ENCODE data around the gene TSPEAR.

TSPEAR gene

GRCh38 chr21:44533891-44534627 lies 177.3 kb downstream of the TSPEAR start:
- Histone ChIP-seq H3K4me3 (ENCODE audit: low read depth in 1 of 2, low read length in 2 of 2) (no peak overlapping the region), H3K27ac (ENCODE audit: low read depth, low read length) (no peak overlapping the region), H3K4me1 (ENCODE audit: insufficient read depth, low read length) (no peaks in the 10 kb centered on the region), H3K27me3 (ENCODE audit: control insufficient read depth in 1 of 2, insufficient read depth in 2 of 2, low read length in 2 of 2) (peaks cover 0 to 4% of the 10 kb centered on the region in 2 donors), H3K9me3 (ENCODE audit: low read length) (no peaks in the 10 kb centered on the region), H3K9ac (ENCODE audit: low read length) (no peak overlapping the region), H3K36me3 (ENCODE audit: insufficient read depth, low read length) (no peaks in the 10 kb centered on the region)

GRCh38 chr21:44533121-44533890 lies 178.1 kb downstream of the TSPEAR start:
- Histone ChIP-seq H3K27me3 (ENCODE audit: control insufficient read depth in 1 of 2, insufficient read depth in 2 of 2, low read length in 2 of 2) (no peaks in the 10 kb centered on the region), H3K36me3 (ENCODE audit: insufficient read depth, low read length) (no peaks in the 10 kb centered on the region), H3K9me3 (ENCODE audit: low read length) (no peaks in the 10 kb centered on the region), H3K4me1 (ENCODE audit: insufficient read depth, low read length) (no peaks in the 10 kb centered on the region), H3K9ac (ENCODE audit: low read length) (no peak overlapping the region), H3K4me3 (ENCODE audit: low read depth in 1 of 2, low read length in 2 of 2) (no peak overlapping the region), H3K27ac (ENCODE audit: low read depth, low read length) (no peak overlapping the region)

- Histone ChIP-seq H3K9me3 (ENCODE audit: low read length) (no peaks in the 10 kb centered on the region), H3K9ac (ENCODE audit: low read length) (no peak overlapping the region), H3K4me3 (ENCODE audit: low read depth in 1 of 2, low read length in 2 of 2) (no peak overlapping the region), H3K27me3 (ENCODE audit: control insufficient read depth in 1 of 2, insufficient read depth in 2 of 2, low read length in 2 of 2) (no peaks in the 10 kb centered on the region), H3K27ac (ENCODE audit: low read depth, low read length) (no peak overlapping the region), H3K36me3 (ENCODE audit: insufficient read depth, low read length) (no peaks in the 10 kb centered on the region), H3K4me1 (ENCODE audit: insufficient read depth, low read length) (no peaks in the 10 kb centered on the region)
Observed at GRCh38 chr21:44532712-44533111, 178.7 kb downstream of the TSPEAR start.

- Histone ChIP-seq H3K9me3 (ENCODE audit: low read length) (no peaks in the 10 kb centered on the region), H3K27me3 (ENCODE audit: control insufficient read depth in 1 of 2, insufficient read depth in 2 of 2, low read length in 2 of 2) (no peaks in the 10 kb centered on the region), H3K27ac (ENCODE audit: low read depth, low read length) (no peak overlapping the region), H3K9ac (ENCODE audit: low read length) (no peak overlapping the region), H3K4me3 (ENCODE audit: low read depth in 1 of 2, low read length in 2 of 2) (no peak overlapping the region), H3K36me3 (ENCODE audit: insufficient read depth, low read length) (no peaks in the 10 kb centered on the region), H3K4me1 (ENCODE audit: insufficient read depth, low read length) (no peaks in the 10 kb centered on the region)
Observed at GRCh38 chr21:44531606-44532564, 179.5 kb downstream of the TSPEAR start.

GRCh38 chr21:44530903-44531605 lies 180.3 kb downstream of the TSPEAR start:
- Histone ChIP-seq H3K9me3 (ENCODE audit: low read length) (no peaks in the 10 kb centered on the region), H3K27ac (ENCODE audit: low read depth, low read length) (no peak overlapping the region), H3K36me3 (ENCODE audit: insufficient read depth, low read length) (no peaks in the 10 kb centered on the region), H3K9ac (ENCODE audit: low read length) (no peak overlapping the region), H3K4me1 (ENCODE audit: insufficient read depth, low read length) (no peaks in the 10 kb centered on the region), H3K27me3 (ENCODE audit: control insufficient read depth in 1 of 2, insufficient read depth in 2 of 2, low read length in 2 of 2) (no peaks in the 10 kb centered on the region), H3K4me3 (ENCODE audit: low read depth in 1 of 2, low read length in 2 of 2) (no peak overlapping the region)

- no peaks in the 10 kb centered on the region for H3K27me3 ChIP-seq (ENCODE audit: control insufficient read depth in 1 of 2, insufficient read depth in 2 of 2, low read length in 2 of 2)
- no peaks in the 10 kb centered on the region for H3K4me1 ChIP-seq (ENCODE audit: insufficient read depth, low read length)
- no peak overlapping the region for H3K27ac ChIP-seq (ENCODE audit: low read depth, low read length)
- H3K9ac ChIP-seq (ENCODE audit: low read length): no peak overlapping the region
- no peaks in the 10 kb centered on the region for H3K9me3 ChIP-seq (ENCODE audit: low read length)
- H3K36me3 ChIP-seq (ENCODE audit: insufficient read depth, low read length): no peaks in the 10 kb centered on the region
- H3K4me3 ChIP-seq (ENCODE audit: low read depth in 1 of 2, low read length in 2 of 2): no peak overlapping the region
Observed at GRCh38 chr21:44530221-44530902, 181.0 kb downstream of the TSPEAR start.

GRCh38 chr21:44529503-44530125 lies 181.8 kb downstream of the TSPEAR start:
- H3K27ac ChIP-seq (ENCODE audit: low read depth, low read length): no peak overlapping the region
- no peak overlapping the region for H3K4me3 ChIP-seq (ENCODE audit: low read depth in 1 of 2, low read length in 2 of 2)
- H3K9me3 ChIP-seq (ENCODE audit: low read length): no peaks in the 10 kb centered on the region
- H3K9ac ChIP-seq (ENCODE audit: low read length): no peak overlapping the region
- H3K4me1 ChIP-seq (ENCODE audit: insufficient read depth, low read length): no peaks in the 10 kb centered on the region
- H3K27me3 ChIP-seq (ENCODE audit: control insufficient read depth in 1 of 2, insufficient read depth in 2 of 2, low read length in 2 of 2): no peaks in the 10 kb centered on the region
- H3K36me3 ChIP-seq (ENCODE audit: insufficient read depth, low read length): no peaks in the 10 kb centered on the region

GRCh38 chr21:44529011-44529421 lies 182.4 kb downstream of the TSPEAR start:
- Histone ChIP-seq H3K4me1 (ENCODE audit: insufficient read depth, low read length) (no peaks in the 10 kb centered on the region), H3K27me3 (ENCODE audit: control insufficient read depth in 1 of 2, insufficient read depth in 2 of 2, low read length in 2 of 2) (no peaks in the 10 kb centered on the region), H3K9ac (ENCODE audit: low read length) (no peak overlapping the region), H3K4me3 (ENCODE audit: low read depth in 1 of 2, low read length in 2 of 2) (no peak overlapping the region), H3K27ac (ENCODE audit: low read depth, low read length) (no peak overlapping the region), H3K9me3 (ENCODE audit: low read length) (no peaks in the 10 kb centered on the region), H3K36me3 (ENCODE audit: insufficient read depth, low read length) (no peaks in the 10 kb centered on the region)

GRCh38 chr21:44528634-44528995 lies 182.8 kb downstream of the TSPEAR start:
- Histone ChIP-seq H3K27me3 (ENCODE audit: control insufficient read depth in 1 of 2, insufficient read depth in 2 of 2, low read length in 2 of 2) (no peaks in the 10 kb centered on the region), H3K36me3 (ENCODE audit: insufficient read depth, low read length) (no peaks in the 10 kb centered on the region), H3K9me3 (ENCODE audit: low read length) (no peaks in the 10 kb centered on the region), H3K4me3 (ENCODE audit: low read depth in 1 of 2, low read length in 2 of 2) (no peak overlapping the region), H3K9ac (ENCODE audit: low read length) (no peak overlapping the region), H3K4me1 (ENCODE audit: insufficient read depth, low read length) (no peaks in the 10 kb centered on the region), H3K27ac (ENCODE audit: low read depth, low read length) (no peak overlapping the region)

- Histone ChIP-seq H3K9ac (ENCODE audit: low read length) (no peak overlapping the region), H3K27ac (ENCODE audit: low read depth, low read length) (no peak overlapping the region), H3K4me3 (ENCODE audit: low read depth in 1 of 2, low read length in 2 of 2) (no peak overlapping the region), H3K9me3 (ENCODE audit: low read length) (no peaks in the 10 kb centered on the region), H3K36me3 (ENCODE audit: insufficient read depth, low read length) (no peaks in the 10 kb centered on the region), H3K4me1 (ENCODE audit: insufficient read depth, low read length) (no peaks in the 10 kb centered on the region), H3K27me3 (ENCODE audit: control insufficient read depth in 1 of 2, insufficient read depth in 2 of 2, low read length in 2 of 2) (no peaks in the 10 kb centered on the region)
Observed at GRCh38 chr21:44527983-44528633, 183.3 kb downstream of the TSPEAR start.

Measured in muscle layer of colon (tissue), 2 donors.